Activated T-cell treated with anti-CD3 and anti-CD28 coated beads, Interleukin-2, amount 50 U/mL, for 4 hours (primary cell): ENCODE data around the gene RAD51B. TPM values are rescaled to one million over a fixed set of nuclear protein-coding genes. Genes with fewer than 3 reads are reported as not detected.

Source experiments
- ATAC-seq, 2 donors: fragments of 200-7000 bp; cut with Tn5 transposase; one replicate each; pipeline ENCODE4 v1.10.0; 2021
- DNase-seq: peaks from one replicate; pipeline ENCODE4 v3.0.0-alpha.2; 2020
- H3K27me3 Mint-ChIP-seq: one replicate; pipeline ENCODE4 v1.8.0; 2021; ENCODE audit warnings: low read depth, mixed read lengths
- H3K36me3 Mint-ChIP-seq: one replicate; pipeline ENCODE4 v1.8.0; 2022; ENCODE audit warnings: mixed read lengths; ENCODE audit not compliant: insufficient read depth
- H3K4me1 Mint-ChIP-seq: one replicate; pipeline ENCODE4 v1.8.0; 2021; ENCODE audit warnings: low read depth, mixed read lengths
- H3K4me3 Mint-ChIP-seq: one replicate; pipeline ENCODE4 v1.8.0; 2021; ENCODE audit warnings: mild to moderate bottlenecking, moderate library complexity, mixed read lengths
- H3K9me3 Mint-ChIP-seq: one replicate; pipeline ENCODE4 v1.8.0; 2021; ENCODE audit warnings: mixed read lengths
- total RNA-seq, 3 donors: library from RNA; stranded (reverse); gene quantifications; one replicate each; pipeline ENCODE4 v1.2.1, GENCODE V29; 2021

RAD51B gene
- total RNA-seq, 3 donors from 2014 or later: 10.6 to 16.1 (median 14.2) TPM

DNA sequence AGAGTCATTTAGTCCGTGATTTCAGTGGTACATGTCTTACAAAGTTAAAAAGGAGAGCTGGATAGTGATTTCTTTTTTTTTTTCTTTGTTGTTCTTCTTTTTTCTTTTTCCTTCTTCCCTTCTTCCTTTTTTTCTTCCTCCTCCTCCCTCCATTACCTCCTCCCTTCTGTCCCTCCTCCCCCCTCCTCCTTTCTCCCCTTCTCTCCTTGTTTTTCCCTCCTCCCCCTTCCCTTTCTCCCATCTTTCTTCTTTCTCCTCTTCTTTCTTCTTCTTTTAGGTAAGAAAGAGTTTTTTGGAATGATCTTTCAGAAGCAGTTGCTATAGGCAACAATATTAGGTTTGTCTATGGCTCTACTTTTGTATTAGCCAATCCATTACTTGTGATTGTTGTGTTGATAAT, 368.6 kb downstream of the RAD51B start:
- no peak for DNase-seq
- peaks cover 12% of the 10 kb centered on the region for H3K4me1 Mint-ChIP-seq
- ATAC-seq: no peak

DNA sequence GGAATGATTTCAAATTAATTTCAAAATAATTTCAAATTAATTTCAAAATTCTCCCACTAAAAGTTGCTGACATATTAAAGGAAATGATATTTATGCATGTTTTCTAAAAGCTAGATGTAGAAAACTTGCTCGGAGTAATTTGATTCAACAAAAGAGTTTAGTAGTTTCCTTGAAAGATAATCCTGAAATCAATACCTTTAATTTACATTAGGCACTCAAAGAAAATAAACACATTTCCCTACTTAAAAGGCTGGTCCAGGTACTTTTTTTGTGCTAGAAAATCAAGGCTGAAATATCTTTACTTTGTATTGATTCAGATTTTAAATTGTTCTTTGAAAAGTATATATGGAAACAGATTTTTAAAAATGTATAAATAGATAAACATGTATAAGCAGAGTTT, 370.5 kb downstream of the RAD51B start:
- Mint-ChIP-seq H3K27me3 (no peaks in the 10 kb centered on the region), H3K36me3 (no peaks in the 10 kb centered on the region), H3K4me3 (no peak overlapping the region), H3K4me1 (peaks cover 8% of the 10 kb centered on the region), H3K9me3 (no peaks in the 10 kb centered on the region)
- ATAC-seq: no peak
- no peak for DNase-seq

More for the DNA sequence above, 368.6 kb downstream of the RAD51B start:
- Mint-ChIP-seq H3K27me3 (no peaks in the 10 kb centered on the region), H3K4me3 (no peak overlapping the region), H3K9me3 (no peaks in the 10 kb centered on the region), H3K36me3 (no peaks in the 10 kb centered on the region)

DNA sequence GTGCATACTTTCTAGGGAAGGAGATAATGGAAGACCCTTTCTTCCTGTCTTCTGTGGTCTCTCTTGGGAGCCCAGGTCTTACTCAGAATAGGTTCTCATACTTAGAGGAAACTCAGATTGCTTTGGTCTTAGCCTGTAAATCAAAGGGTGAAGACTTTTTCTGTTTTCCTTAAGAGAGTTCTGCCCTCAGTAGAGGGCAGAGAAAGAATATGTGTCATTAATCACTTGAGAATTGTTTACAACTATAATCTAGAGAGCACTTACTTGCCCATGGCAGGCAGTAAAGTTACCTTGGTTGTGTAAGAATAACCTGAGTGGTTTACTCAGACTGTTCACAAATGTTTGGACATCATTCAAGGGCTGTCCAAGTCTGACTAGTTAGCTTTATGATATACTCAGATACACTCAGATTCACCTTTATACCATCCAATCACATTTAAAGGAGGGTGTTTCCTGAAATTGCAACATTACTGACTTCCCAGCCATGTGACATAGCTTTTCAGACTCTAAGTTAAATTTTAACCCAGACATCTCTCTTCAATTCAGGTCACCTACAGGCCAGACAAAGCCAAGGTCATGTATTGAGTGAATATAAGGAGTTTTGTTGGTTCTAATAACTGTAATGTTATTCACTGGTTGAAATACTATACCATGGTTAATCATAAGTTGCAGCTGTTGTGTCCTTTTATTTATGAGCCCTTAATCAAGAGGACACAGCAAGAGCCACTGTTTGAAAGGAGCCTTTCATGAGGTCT, 372.2 kb downstream of the RAD51B start:
- Mint-ChIP-seq H3K9me3 (no peaks in the 10 kb centered on the region), H3K27me3 (no peaks in the 10 kb centered on the region), H3K36me3 (no peaks in the 10 kb centered on the region), H3K4me1 (no peaks in the 10 kb centered on the region), H3K4me3 (no peak overlapping the region)
- ATAC-seq (no peak), DNase-seq (no peak)

DNA sequence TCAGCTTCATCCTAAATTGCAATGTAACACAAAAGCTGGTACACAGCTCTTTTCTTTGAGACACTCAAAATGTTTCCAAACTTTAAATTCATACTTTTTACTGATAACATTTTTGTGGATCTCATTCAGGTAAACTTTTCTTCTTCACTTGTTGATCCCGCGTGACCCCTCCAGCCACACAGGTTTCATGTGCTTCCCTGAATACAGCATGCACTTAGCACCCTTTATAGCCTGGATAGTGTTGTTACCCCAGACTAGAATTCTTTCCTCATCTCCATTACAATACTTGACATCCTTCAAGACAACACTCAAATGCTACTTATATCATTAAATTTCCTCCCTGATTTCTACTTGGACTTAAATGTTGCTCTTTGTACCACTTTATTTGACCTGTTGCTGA, 373.4 kb downstream of the RAD51B start:
- DNase-seq: no peak
- Mint-ChIP-seq H3K4me1 (peaks cover 3% of the 10 kb centered on the region), H3K4me3 (no peak overlapping the region), H3K36me3 (no peaks in the 10 kb centered on the region), H3K9me3 (no peaks in the 10 kb centered on the region), H3K27me3 (no peaks in the 10 kb centered on the region)
- ATAC-seq: no peak

DNA sequence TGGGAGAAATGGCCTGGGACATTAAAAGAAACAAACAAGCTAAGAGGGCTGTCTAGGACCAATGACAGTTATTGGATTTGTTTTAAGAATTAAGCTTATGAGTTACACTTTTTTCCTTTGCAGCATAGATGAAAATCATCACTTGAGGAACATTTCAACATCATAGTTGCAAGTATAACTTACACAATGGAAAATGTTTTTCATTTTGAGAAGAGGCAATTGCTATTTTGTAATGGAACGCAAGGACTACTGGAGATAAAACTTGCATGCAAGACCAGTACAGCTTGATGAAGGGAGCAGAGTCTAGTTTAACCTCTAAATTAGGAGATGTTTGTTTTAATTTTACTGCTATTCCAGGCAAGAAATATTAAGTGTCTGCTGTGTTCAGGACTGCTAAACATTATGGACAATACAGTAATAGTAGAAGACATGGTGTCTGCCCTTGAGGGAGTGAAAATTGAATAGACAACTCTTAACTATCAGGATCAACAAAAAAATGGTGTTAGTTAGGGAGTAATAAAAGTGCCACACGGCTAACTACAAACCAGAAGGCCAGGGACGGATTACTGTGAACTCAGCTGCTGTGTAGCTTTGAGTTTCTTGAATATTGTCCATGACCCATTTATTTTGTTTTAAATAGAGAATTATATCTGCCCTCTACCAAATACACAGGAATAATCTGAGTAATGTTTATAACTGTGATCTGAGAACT, 374.5 kb downstream of the RAD51B start:
- Mint-ChIP-seq H3K27me3 (no peaks in the 10 kb centered on the region), H3K9me3 (no peaks in the 10 kb centered on the region), H3K4me3 (no peak overlapping the region), H3K36me3 (no peaks in the 10 kb centered on the region), H3K4me1 (peaks cover 7% of the 10 kb centered on the region)
- ATAC-seq: no peak
- DNase-seq: no peak

DNA sequence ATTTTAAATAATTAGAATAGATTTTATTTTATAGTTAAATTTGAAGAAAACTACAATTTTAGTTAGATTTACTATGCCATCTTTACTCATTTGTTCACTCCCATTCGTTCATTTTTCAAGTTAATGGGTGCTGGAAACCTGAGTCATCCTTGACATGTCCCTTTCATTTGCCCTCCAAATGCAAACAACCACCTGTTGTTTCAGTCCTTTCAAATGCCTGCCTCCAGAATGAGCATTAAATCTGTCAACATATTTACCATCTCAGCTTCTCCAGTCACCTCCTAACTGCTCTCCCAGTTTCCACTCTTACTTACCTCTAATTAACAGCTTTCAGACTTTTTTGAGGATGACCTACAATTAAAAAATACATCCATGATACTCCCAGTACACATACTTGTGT, 375.5 kb downstream of the RAD51B start:
- no peak for DNase-seq
- Mint-ChIP-seq H3K36me3 (no peaks in the 10 kb centered on the region), H3K4me1 (peaks cover 8% of the 10 kb centered on the region), H3K27me3 (no peaks in the 10 kb centered on the region), H3K9me3 (no peaks in the 10 kb centered on the region), H3K4me3 (no peak overlapping the region)
- no peak for ATAC-seq

DNA sequence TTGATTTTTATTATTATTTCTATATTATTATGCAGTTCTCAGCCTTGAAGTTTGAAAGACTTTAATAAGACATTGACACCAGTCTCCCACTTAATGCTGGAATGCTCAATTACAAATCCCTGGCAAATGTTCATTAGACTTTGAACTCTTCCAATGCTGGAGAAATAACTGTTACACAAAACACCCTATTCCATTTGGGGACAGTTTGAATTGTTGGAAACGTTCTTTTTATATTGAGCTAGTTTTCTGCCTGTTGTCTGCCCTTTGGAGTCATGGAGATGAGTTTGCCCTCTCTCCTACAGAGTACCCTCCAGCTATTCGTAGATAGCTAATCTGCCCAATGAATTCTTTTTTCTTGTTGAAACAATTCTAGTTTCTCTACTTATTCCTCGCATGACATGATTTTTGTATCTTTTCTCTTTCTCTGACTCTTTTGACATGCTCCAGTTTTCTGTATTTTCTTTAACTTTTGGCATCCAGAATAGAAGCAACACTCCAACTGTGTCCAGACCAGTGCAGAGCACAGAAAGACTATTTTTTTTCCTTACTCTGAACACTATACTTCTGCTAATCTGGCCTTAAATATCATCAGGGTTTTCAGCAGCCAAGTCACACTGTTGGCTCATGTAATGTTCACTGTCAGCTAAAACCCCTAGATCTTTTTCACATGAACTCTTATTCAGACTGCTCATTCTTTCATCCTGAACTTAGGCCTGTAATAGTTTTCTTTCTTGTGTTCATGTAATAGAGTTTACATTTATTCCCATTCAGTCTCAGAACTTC, 379.3 kb downstream of the RAD51B start:
- Mint-ChIP-seq H3K36me3 (no peaks in the 10 kb centered on the region), H3K27me3 (no peaks in the 10 kb centered on the region), H3K4me1 (peaks cover 8% of the 10 kb centered on the region), H3K9me3 (no peaks in the 10 kb centered on the region), H3K4me3 (no peak overlapping the region)
- no peak for DNase-seq
- ATAC-seq: no peak

DNA sequence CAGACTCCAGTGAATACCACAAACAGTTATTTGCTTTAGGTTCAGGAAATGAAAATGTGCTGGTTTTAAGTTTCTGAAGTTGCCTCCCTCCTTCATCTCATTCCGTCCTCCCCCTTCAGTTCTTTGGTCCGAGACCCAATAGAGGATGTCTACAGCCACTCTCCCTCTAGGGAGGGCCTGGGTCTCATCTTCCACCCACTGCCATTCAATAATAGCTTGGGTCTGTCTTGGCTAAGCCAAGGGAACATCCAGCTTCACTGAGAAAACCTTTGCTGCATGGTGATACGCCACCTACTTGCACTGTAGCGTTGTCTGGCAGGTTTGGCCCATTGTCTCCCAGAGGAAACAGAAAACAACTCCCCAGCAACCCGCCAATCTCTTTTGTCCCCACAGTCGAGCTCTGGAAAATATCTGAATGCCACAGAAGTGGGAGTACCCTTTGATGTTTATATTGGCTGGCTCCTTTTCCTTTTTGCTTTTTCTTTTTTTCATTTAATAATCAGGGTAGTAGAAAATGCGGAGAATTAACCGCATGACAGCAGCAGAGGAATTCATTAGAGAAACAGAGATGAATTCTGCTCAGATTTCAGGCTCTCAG, 380.1 kb downstream of the RAD51B start:
- Mint-ChIP-seq H3K9me3 (no peaks in the 10 kb centered on the region), H3K36me3 (no peaks in the 10 kb centered on the region), H3K4me1 (peaks cover 8% of the 10 kb centered on the region), H3K4me3 (no peak overlapping the region), H3K27me3 (no peaks in the 10 kb centered on the region)
- ATAC-seq (no peak), DNase-seq (no peak)

DNA sequence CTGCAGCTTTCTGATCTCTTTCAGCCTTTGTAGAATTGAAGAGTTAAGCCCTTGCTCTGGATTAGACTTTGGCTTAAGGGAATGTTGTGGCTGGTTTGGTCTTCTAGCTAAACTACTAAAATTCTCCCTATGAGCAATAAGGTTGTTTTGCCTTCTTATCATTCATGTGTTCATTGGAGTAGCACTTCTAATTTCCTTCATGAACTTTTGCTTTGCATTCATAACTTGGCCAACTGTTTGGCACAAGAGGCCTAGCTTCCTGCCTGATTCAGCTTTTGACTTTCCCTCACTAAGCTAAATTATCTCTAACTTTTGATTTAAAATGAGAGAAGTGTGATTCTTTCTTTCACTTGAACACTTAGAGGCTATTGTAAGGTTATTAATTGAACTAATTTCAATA, 384.3 kb downstream of the RAD51B start:
- DNase-seq (no peak), ATAC-seq (no peak)
- H3K36me3 Mint-ChIP-seq: no peaks in the 10 kb centered on the region
- H3K9me3 Mint-ChIP-seq: no peaks in the 10 kb centered on the region
- peaks cover 17% of the 10 kb centered on the region for H3K4me1 Mint-ChIP-seq
- H3K4me3 Mint-ChIP-seq: no peak overlapping the region
- H3K27me3 Mint-ChIP-seq: no peaks in the 10 kb centered on the region

DNA sequence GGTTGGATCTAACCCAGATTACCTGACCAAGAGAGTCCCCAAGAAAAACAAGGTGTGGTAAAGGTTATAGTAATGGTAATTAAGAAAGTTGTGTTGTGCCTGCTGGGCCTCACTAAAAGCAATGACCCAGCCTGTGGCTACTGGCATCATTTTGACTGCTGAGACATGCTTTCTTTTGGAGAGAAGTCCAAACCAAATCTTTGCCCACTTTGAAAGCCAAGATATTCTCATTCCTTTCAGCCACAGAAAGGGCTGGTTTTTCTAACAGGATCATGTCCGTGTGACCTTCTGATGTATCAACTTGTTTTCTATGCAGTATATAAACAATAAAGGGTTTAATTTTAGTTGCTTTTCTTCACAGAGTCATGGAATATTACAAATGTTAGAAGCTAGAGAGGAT, 388.6 kb downstream of the RAD51B start:
- H3K9me3 Mint-ChIP-seq: no peaks in the 10 kb centered on the region
- ATAC-seq (no peak), DNase-seq (no peak)
- H3K4me1 Mint-ChIP-seq: peaks cover 56% of the 10 kb centered on the region
- no peaks in the 10 kb centered on the region for H3K27me3 Mint-ChIP-seq
- no peak overlapping the region for H3K4me3 Mint-ChIP-seq
- H3K36me3 Mint-ChIP-seq: peaks cover 2% of the 10 kb centered on the region

DNA sequence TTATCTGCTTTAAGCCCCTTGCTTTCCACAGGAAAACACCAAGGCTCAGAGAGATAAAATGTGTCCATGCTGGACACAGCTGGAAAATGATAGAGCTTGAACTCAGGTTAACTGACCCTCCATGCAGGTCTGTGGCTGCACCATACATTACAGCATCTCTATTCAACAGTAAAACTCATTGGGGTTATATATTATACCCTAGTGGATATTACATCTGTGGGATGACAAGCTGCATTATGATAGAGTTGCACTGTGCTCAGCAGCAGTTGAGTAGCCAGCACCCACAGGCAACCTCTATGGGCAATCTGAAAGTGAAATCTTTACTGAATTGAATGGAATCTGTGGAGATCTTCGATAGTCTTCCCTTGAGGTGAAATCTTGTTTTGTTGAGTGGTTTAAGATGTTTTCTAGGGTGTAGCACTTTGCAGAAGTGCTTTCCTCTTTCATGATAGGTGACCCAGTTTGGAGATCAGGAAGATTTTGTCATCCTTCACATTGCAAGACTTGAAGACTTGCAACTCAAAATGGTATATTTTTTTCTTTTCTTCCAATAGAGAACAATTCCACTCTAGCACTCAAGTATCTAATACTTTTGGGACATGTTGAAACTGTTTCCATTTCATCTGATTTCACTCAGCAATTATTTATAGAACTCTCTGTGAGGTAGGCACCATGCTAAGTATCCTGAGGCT, 389.2 kb downstream of the RAD51B start:
- DNase-seq: no peak

DNA sequence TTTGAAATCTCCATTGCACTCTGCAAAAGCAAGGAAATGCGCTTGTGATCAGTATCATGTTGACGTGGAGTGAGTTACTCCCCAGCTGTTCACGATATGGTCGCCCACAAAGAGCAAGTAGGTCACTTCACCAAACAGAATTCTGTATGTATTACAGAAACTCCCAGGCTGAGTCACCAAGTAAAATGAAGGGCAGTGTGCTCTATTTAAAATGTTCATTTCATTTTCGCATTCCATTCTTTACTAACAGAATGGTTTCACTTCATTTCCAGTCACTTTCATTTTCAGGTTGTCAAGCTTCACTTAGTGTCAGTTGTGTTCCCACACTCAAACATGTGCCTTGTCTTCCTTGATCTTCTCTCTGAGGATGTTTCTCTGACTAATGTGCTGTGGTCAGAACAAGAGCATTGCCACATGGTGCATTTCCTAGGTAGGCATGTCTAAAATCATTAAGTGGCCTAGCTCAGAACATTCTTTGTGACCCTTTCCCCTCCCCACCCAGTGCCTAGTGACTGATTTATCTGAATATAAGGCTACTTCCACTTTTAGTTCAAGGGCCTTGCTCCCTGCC, 391.2 kb downstream of the RAD51B start:
- H3K36me3 Mint-ChIP-seq: peaks cover 2% of the 10 kb centered on the region

More for the DNA sequence above, 389.2 kb downstream of the RAD51B start:
- Mint-ChIP-seq H3K4me1 (peaks cover 62% of the 10 kb centered on the region), H3K36me3 (peaks cover 2% of the 10 kb centered on the region), H3K27me3 (no peaks in the 10 kb centered on the region), H3K4me3 (no peak overlapping the region), H3K9me3 (no peaks in the 10 kb centered on the region)
- ATAC-seq: no peak

DNA sequence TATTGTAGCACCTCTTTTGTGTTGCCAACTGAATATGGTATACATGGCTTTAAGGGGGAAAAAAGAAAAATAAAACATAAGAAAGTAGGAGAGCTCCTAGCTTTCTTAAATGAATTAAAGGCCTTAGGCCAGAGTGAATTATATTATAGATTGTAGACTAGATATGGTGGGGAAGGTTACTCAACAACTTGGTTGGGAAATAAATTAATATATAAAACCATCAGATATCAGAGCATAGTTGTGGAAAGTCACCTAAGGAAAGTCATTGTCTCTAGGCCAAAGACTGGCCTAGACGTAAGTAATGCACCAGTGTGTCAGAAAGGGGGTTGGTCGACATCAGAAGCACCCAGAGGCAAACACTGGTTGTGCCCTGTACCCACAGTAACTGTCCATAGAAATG, 391.8 kb downstream of the RAD51B start:
- H3K9me3 Mint-ChIP-seq: no peaks in the 10 kb centered on the region
- no peak for ATAC-seq
- H3K4me1 Mint-ChIP-seq: peaks cover 70% of the 10 kb centered on the region
- DNase-seq: no peak
- no peaks in the 10 kb centered on the region for H3K27me3 Mint-ChIP-seq
- H3K36me3 Mint-ChIP-seq: peaks cover 2% of the 10 kb centered on the region
- peak overlapping the region; percentile 77 for H3K4me3 Mint-ChIP-seq

More for the DNA sequence above, 391.2 kb downstream of the RAD51B start:
- ATAC-seq (peak; percentile 94 to 96), DNase-seq (peak; percentile 18)
- H3K9me3 Mint-ChIP-seq: no peaks in the 10 kb centered on the region
- peaks cover 70% of the 10 kb centered on the region for H3K4me1 Mint-ChIP-seq
- H3K4me3 Mint-ChIP-seq: peak overlapping the region; percentile 77
- H3K27me3 Mint-ChIP-seq: no peaks in the 10 kb centered on the region
